Frontal cortex (tissue), 4 donors: ENCODE data around the gene MRGPRX3. TPM values are rescaled to one million over a fixed set of nuclear protein-coding genes. Genes with fewer than 3 reads are reported as not detected.

ENCODE experiments used
- DNase-seq, 2 donors: peaks; one replicate each; pipeline ENCODE4 v3.0.0; 2012; ENCODE audit warnings: low spot score in 2 of 2
- FAIRE-seq: peaks from 2 replicates; lab custom pipeline; 2012; peaks lifted over from hg19 to GRCh38; lab: Jason Lieb, UNC
- small RNA-seq: library from RNA; depleted of rRNA; stranded (forward); fragments of <200 nt; gene quantifications from one replicate; pipeline ENCODE3, GENCODE V24; 2014
- total RNA-seq: library from RNA; depleted of rRNA; stranded (reverse); fragments of >200 nt; gene quantifications from one replicate; pipeline ENCODE4 v1.2.3, GENCODE V29; 2014
- donor health status: control.
- donor health status: control.
- donor health status: control.

MRGPRX3 gene
- total RNA-seq, 1 donor from 2014 or later, result not detected

DNA sequence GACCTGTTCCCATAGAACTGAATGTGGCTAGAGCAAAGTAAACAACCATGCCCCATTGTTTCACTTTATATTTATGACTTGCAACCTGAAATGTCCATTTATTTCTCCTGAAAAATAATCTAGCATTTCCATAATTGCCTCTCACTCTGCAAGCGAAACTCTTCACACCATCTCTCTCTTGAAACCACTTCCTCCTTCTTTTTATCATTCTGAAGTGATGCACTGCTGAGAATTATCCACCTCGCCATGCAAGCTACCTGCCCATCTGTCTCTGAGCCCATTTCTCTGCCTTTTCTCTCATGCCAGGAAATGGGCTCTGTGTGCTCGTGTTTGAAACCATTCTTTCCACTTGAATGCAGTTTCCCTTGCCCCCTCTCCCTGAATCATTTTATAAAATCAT is 13.5 kb downstream of the MRGPRX3 start:
- DNase-seq (no peak), FAIRE-seq (no peak)

- FAIRE-seq (no peak), DNase-seq (no peak)
Measured at GRCh38 chr11:18151581-18151980, 19.2 kb downstream of the MRGPRX3 start.

DNA sequence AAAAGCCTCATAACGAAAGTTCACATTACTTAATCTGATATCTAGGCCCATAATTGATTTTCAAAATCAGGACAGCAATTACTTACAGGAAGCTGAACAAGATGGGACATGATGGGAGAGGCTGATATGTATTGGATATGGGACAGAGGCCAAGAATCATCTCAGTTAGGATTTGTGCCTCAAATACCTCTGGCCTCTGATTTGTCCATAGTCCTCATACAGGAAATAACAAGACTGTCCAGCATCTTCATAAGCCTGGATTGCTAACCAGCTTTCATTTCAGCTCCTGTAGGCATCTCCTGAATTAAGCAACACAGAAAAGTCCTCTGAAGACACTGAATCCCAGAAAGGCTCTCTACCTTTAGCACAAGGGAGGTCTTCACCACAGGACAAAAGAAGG is 36.0 kb downstream of the MRGPRX3 start:
- FAIRE-seq, result no peak

DNA sequence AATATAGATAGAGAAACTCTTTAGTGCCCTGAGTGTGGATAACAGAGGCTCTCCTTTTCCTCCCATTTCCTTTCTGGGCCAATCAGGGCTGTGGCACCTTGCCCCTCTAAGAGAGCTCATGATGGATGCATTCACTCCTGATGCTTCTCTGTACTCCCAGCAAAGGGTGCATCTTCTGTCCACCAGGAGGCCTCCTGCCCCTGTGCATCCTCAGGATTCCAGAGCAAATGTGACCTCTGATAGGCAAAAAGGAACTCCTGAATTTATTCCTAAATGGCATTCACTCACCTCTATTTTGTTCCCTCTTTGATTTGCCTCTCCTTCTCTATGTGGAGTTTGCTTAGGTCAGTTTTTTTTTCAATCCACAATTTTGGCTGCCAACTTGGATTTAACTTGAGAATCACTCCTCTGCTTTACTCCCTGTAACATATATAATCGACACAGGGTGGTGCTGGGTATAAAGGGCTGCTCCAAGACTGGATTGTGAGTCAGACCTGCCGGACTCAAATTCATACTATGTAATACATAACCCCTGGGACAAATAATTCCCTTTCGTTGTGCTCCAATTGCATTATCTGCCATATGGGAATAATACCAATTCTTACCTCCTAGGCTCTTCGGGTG is 39.1 kb downstream of the MRGPRX3 start:
- no peak for FAIRE-seq
- DNase-seq, result no peak

More for the DNA sequence above, 36.0 kb downstream of the MRGPRX3 start:
- DNase-seq, result no peak

DNA sequence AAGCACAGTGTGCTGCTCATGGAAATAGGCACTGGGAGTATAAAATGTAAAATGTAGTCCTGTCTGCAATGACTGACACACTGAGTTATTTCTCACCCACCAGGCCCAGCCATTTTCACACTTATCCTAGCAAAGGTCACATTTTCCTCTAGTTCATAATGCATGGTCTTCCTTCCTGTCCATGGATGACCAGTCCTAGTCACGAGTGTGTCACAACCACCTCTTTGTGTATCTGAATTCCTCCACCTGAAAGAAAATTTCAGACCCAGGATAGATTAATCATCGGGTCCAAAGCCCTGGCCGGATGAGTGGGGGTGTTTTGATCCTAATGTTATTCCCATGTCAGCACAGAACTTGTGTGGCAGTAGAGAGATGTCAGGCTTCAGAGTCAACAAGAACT is 40.3 kb downstream of the MRGPRX3 start, which contains the start of gene MRGPRX4:
Gene MRGPRX4 (plus strand): TSS at position 172 of the 400 bp plus-strand sequence. CDS start 420 bp downstream, outside the sequence.
- DNase-seq (no peak), FAIRE-seq (no peak)

GRCh38 chr11:18173225-18173866 is 41.0 kb downstream of the MRGPRX3 start:
- no peak for DNase-seq
- no peak for FAIRE-seq

Small RNA genes within 50 kb of the gene (small RNA-seq; reads per million reads assigned to genes)
- gene HIGD1AP5, result not detected

Other genes starting within 250 kb of the MRGPRX3 start
- 65.2 TPM for gene SERGEF, start 119.5 kb upstream of the MRGPRX3 start, total RNA-seq
- gene TPH1, start 86.3 kb upstream of the MRGPRX3 start, total RNA-seq, result 0.41 TPM
- gene SAAL1, start 26.5 kb upstream of the MRGPRX3 start, total RNA-seq, result 29.3 TPM
- not detected for gene MRGPRX4, start 40.3 kb downstream of the MRGPRX3 start, total RNA-seq
- not detected for gene SAA4, start 104.2 kb downstream of the MRGPRX3 start, total RNA-seq
- 0.41 TPM for gene SAA2, start 116.1 kb downstream of the MRGPRX3 start, total RNA-seq
- not detected for gene SAA1, start 133.7 kb downstream of the MRGPRX3 start, total RNA-seq
- gene HPS5, start 189.6 kb downstream of the MRGPRX3 start, total RNA-seq, result 191 TPM
- gene GTF2H1, start 190.0 kb downstream of the MRGPRX3 start, total RNA-seq, result 69.7 TPM